Keratinocyte (primary cell): ENCODE results near the gene HLX.

Source experiments
- EZH2 ChIP-seq: IDR thresholded peaks from one replicate; pipeline ENCODE4 v1.6.1; 2012; ENCODE audit warnings: inconsistent platforms, mild to moderate bottlenecking, low read length, moderate library complexity
- TF ChIP-seq, protein P1 (sequence below), 3 experiments: IDR thresholded peaks in 1 of 3; conservative IDR thresholded peaks in 1 of 3; optimal IDR thresholded peaks in 1 of 3; 2 replicates in 2 of 3; 3 replicates in 1 of 3; pipeline versions ENCODE3 to v1.5.1; 2011; ENCODE audit warnings: low read length in 3 of 3, mild to moderate bottlenecking in 3 of 3, moderate library complexity in 2 of 3, control low read depth in 1 of 3, inconsistent platforms in 1 of 3; ENCODE audit not compliant: insufficient read depth in 2 of 3; ENCODE audit errors: extremely low read depth in 1 of 3

DNA sequence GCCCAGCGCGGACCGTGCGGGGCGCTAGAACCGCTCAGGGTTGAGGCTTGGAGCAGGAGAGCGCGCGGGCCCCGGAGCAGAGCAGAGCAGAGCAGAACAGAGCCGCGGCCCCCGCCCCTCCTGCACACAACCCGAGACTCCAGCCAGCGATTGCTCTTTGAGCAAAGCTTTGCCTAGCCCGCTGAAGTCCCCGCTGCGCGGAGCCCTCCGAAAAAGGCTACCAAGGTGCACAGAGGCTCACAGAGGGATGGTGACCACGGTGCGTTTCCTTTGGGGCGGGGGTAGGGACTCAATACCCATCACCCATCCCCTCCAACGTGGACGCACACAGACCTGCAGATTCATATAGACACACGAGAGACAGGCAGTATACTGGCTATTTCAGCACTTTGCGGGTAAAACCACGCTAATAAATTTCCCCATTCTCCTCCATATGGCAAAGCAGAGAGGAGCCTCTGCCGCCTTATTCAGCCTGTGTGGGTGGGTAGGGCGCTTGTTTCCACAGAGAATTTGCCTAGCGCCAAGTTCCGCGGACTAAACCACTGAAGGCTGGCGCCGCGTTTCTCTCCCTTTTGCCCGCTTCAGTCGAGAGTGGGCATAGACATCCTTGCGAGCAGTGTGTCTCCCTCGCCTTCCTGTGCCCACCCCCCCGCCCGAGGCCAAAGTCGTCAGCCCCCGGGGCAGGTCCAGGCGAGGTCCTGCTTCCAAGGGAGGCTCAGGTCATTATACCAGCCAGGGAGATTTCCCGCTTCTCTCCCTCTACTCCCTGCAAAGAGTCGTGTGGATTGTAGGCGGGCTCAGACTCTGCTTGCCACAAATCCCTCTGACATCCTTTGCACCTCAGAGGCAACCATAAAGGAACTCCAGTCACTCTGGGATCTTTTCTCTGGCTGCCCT, 8.5 kb downstream of the HLX start:
- TF ChIP-seq, protein P1, sequence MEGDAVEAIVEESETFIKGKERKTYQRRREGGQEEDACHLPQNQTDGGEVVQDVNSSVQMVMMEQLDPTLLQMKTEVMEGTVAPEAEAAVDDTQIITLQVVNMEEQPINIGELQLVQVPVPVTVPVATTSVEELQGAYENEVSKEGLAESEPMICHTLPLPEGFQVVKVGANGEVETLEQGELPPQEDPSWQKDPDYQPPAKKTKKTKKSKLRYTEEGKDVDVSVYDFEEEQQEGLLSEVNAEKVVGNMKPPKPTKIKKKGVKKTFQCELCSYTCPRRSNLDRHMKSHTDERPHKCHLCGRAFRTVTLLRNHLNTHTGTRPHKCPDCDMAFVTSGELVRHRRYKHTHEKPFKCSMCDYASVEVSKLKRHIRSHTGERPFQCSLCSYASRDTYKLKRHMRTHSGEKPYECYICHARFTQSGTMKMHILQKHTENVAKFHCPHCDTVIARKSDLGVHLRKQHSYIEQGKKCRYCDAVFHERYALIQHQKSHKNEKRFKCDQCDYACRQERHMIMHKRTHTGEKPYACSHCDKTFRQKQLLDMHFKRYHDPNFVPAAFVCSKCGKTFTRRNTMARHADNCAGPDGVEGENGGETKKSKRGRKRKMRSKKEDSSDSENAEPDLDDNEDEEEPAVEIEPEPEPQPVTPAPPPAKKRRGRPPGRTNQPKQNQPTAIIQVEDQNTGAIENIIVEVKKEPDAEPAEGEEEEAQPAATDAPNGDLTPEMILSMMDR (optimal IDR thresholded peaks at IDR 0.05 in 1 of 3, IDR thresholded peaks at IDR 0.05 in 1 of 3, conservative IDR thresholded peaks at IDR 0.05 in 1 of 3; ENCODE audit: extremely low read depth in 1 of 3, insufficient read depth in 2 of 3, low read length in 3 of 3) = no peak
- peak; percentile 79 for TF ChIP-seq EZH2
